Omental fat pad (tissue), 4 donors: ENCODE measurements around the gene TNNI3. TPM values are rescaled to one million over a fixed set of nuclear protein-coding genes. Genes with fewer than 3 reads are reported as not detected.

ENCODE experiments used
- ATAC-seq: fragments of 150-250 bp; one replicate; pipeline ENCODE4 v1.9.1; 2016; ENCODE audit warnings: mild to moderate bottlenecking, moderate library complexity; ENCODE audit not compliant: low FRiP score
- DNase-seq: peaks from one replicate; pipeline ENCODE4 v3.0.0-alpha.2; 2019; ENCODE audit warnings: low spot score
- CTCF ChIP-seq, 3 donors: fragments of 450-650 bp; IDR thresholded peaks; one replicate each; pipeline ENCODE4 v1.5.1; 2016 to 2017; ENCODE audit warnings: antibody characterized with exemption in 3 of 3, mild to moderate bottlenecking in 3 of 3, moderate library complexity in 2 of 3
- total RNA-seq, 4 donors: library from RNA; depleted of rRNA; stranded (reverse); fragments of >200 nt; gene quantifications; one replicate each; pipeline ENCODE4 v1.1.0, GENCODE V29; 2016

TNNI3 gene
- total RNA-seq, 4 donors from 2014 or later: not detected

GRCh38 chr19:55116232-55116858 is 41.2 kb downstream of the TNNI3 start:
- TF ChIP-seq CTCF (IDR thresholded peaks at IDR 0.05): no peak
- ATAC-seq (no peak), DNase-seq (peak; percentile 40)

- ATAC-seq (no peak), DNase-seq (no peak)
- TF ChIP-seq CTCF (IDR thresholded peaks at IDR 0.05): no peak
Measured at GRCh38 chr19:55115446-55116065, 42.0 kb downstream of the TNNI3 start.

- TF ChIP-seq CTCF (IDR thresholded peaks at IDR 0.05): no peak
- DNase-seq (no peak), ATAC-seq (no peak)
Measured at GRCh38 chr19:55114566-55115145, 42.9 kb downstream of the TNNI3 start.

GRCh38 chr19:55113570-55114039 is 43.9 kb downstream of the TNNI3 start:
- ATAC-seq (peak; percentile 30), DNase-seq (peak; percentile 73)
- TF ChIP-seq CTCF (IDR thresholded peaks at IDR 0.05): no peak

GRCh38 chr19:55112777-55113569 is 44.6 kb downstream of the TNNI3 start:
- ATAC-seq (no peak), DNase-seq (no peak)
- TF ChIP-seq CTCF (IDR thresholded peaks at IDR 0.05): no peak

GRCh38 chr19:55112246-55112776 is 45.2 kb downstream of the TNNI3 start:
- TF ChIP-seq CTCF (IDR thresholded peaks at IDR 0.05): no peak
- ATAC-seq: no peak
- DNase-seq: no peak
